Measurements from ENCODE around the gene POMGNT1. TPM values are rescaled to one million over a fixed set of nuclear protein-coding genes. Genes with fewer than 3 reads are reported as not detected.

POMGNT1 gene
- total RNA-seq, 1 donor, result 6.7 TPM

GRCh38 chr1:46194641-46195193 lies 3.5 kb downstream of the POMGNT1 start:
- Histone ChIP-seq H3K27me3 (ENCODE audit: insufficient read depth, low read length) (no peaks in the 10 kb centered on the region), H3K9me3 (ENCODE audit: low read depth, low read length) (no peaks in the 10 kb centered on the region), H3K4me1 (ENCODE audit: insufficient read depth, low read length) (peaks cover 21% of the 10 kb centered on the region), H3K4me3 (ENCODE audit: low read length) (no peak overlapping the region)

DNA sequence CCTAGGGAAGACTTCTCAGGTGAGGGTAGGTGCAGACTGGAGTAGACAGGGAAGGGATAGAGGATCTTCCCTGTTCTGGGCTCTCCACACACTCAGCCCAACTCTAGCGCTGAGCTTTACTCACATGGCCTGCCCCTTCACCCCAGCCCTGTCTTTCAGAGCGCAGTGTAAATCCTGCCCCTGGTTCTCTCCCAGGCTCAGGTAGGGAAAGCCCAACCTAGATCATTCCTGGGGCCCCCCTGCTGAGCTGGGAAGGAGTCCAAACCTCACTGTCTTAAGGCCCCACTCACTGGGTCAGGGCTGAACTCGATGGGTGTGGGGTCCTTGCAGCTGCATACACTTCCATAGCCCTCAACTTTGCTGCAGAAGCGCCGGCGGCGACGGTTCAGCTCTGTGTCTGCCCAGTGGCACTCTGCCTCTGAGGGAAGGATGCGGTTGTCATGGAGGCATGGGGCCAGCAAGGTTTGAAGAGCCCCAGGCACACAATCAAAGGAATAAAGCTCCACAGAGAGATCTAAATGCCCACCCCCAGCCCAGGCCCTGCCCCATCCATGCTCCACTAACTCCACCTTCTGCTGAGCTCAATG lies 4.2 kb downstream of the POMGNT1 start:
- H3K4me1 ChIP-seq (ENCODE audit: insufficient read depth, low read length), result peaks cover 21% of the 10 kb centered on the region
- no peak overlapping the region for H3K4me3 ChIP-seq (ENCODE audit: low read length)
- no peaks in the 10 kb centered on the region for H3K9me3 ChIP-seq (ENCODE audit: low read depth, low read length)
- no peaks in the 10 kb centered on the region for H3K27me3 ChIP-seq (ENCODE audit: insufficient read depth, low read length)

GRCh38 chr1:46193285-46193684 lies 4.9 kb downstream of the POMGNT1 start:
- H3K4me1 ChIP-seq (ENCODE audit: insufficient read depth, low read length), result peaks cover 15% of the 10 kb centered on the region
- no peaks in the 10 kb centered on the region for H3K9me3 ChIP-seq (ENCODE audit: low read depth, low read length)
- no peak overlapping the region for H3K4me3 ChIP-seq (ENCODE audit: low read length)
- H3K27me3 ChIP-seq (ENCODE audit: insufficient read depth, low read length), result no peaks in the 10 kb centered on the region

GRCh38 chr1:46192171-46192570 lies 6.1 kb downstream of the POMGNT1 start:
- Histone ChIP-seq H3K4me3 (ENCODE audit: low read length) (no peak overlapping the region), H3K27me3 (ENCODE audit: insufficient read depth, low read length) (no peaks in the 10 kb centered on the region), H3K4me1 (ENCODE audit: insufficient read depth, low read length) (peaks cover 6% of the 10 kb centered on the region), H3K9me3 (ENCODE audit: low read depth, low read length) (no peaks in the 10 kb centered on the region)

- Histone ChIP-seq H3K27me3 (ENCODE audit: insufficient read depth, low read length) (no peaks in the 10 kb centered on the region), H3K4me3 (ENCODE audit: low read length) (no peak overlapping the region), H3K4me1 (ENCODE audit: insufficient read depth, low read length) (no peaks in the 10 kb centered on the region), H3K9me3 (ENCODE audit: low read depth, low read length) (no peaks in the 10 kb centered on the region)
Observed at GRCh38 chr1:46191033-46191701, 7.1 kb downstream of the POMGNT1 start.

DNA sequence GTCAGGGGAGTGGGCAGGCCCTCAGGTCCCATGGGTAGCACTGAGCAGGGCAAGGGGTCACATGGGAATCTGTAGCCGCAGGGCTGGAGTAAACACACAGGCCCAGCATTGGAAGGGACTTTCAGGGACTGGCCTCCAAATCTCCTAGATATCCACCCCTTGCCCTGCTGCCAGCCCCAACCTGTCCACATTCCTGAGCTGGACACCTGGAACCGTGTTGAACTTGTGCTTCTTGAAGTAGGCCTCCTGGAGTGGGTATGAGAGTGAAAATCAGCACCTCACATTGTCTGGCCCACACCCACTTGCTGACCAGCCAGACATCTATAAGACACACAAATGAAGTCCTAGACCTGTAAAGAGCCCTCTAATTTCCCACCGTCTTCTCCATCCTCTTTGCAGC lies 7.7 kb downstream of the POMGNT1 start:
- Histone ChIP-seq H3K27me3 (ENCODE audit: insufficient read depth, low read length) (no peaks in the 10 kb centered on the region), H3K9me3 (ENCODE audit: low read depth, low read length) (no peaks in the 10 kb centered on the region), H3K4me1 (ENCODE audit: insufficient read depth, low read length) (no peaks in the 10 kb centered on the region), H3K4me3 (ENCODE audit: low read length) (no peak overlapping the region)

DNA sequence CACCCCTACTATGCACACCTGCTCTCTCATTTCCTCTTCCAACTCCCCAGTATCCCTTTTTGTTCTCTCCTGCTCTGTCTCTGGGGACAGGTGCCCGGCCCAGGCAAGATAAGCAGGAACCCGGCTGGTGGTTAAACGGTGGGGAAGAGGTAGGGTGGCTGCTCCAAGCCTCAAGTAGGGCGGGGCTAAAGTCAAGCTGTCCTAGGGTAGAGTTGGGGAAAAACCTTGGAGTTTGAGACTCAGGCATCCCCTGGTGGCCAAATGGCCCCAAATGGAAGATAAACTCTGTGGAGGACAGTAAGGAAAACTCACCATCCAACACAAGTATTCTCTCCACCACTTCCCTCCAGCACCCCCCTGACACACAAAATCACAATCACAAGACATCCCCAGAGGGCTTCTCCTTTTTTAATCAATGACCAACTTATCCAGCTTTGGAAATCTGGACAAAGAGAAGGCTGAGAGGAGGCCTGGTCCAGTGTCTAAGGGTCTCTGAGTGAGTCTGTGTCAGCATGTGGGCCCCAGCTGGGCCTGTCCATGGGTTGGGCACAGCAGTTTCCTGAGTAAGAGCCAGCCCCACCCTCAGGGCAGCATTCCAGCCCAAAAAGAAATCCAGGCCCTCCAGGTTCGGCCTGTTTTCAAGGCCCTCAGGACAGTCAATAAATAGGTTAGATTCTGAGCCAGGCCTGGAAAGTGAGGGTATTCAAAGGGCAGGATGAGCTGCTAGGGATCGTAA lies 9.8 kb downstream of the POMGNT1 start:
- Histone ChIP-seq H3K27me3 (ENCODE audit: insufficient read depth, low read length) (no peaks in the 10 kb centered on the region), H3K4me1 (ENCODE audit: insufficient read depth, low read length) (peaks cover 11% of the 10 kb centered on the region), H3K9me3 (ENCODE audit: low read depth, low read length) (no peaks in the 10 kb centered on the region), H3K4me3 (ENCODE audit: low read length) (no peak overlapping the region)

- Histone ChIP-seq H3K27me3 (ENCODE audit: insufficient read depth, low read length) (no peaks in the 10 kb centered on the region), H3K4me3 (ENCODE audit: low read length) (no peak overlapping the region), H3K9me3 (ENCODE audit: low read depth, low read length) (no peaks in the 10 kb centered on the region), H3K4me1 (ENCODE audit: insufficient read depth, low read length) (peaks cover 11% of the 10 kb centered on the region)
Observed at GRCh38 chr1:46187106-46187869, 10.9 kb downstream of the POMGNT1 start.

DNA sequence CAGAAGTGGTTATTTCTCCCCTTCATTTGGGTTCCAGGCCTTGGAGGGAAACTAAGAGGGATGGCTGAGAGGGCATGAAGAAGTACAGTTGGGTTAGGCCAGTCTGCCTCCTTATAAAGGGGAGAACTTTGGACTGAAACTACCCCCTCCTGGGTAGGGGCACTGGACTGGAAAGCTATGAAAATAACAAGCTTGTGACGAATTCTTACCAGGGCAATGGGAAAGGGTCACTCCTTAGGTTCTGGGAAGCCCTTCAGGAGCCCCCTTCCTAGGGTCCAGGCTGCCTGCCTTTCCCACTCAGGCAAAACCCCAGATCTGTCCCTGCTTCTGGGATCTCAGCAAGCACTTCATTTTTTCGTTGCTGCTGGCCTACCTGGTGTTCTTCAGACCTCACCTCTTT lies 12.2 kb downstream of the POMGNT1 start:
- no peaks in the 10 kb centered on the region for H3K27me3 ChIP-seq (ENCODE audit: insufficient read depth, low read length)

GRCh38 chr1:46184920-46185658 lies 13.1 kb downstream of the POMGNT1 start:
- H3K9me3 ChIP-seq (ENCODE audit: low read depth, low read length), result no peaks in the 10 kb centered on the region
- peaks cover 11% of the 10 kb centered on the region for H3K4me1 ChIP-seq (ENCODE audit: insufficient read depth, low read length)
- H3K4me3 ChIP-seq (ENCODE audit: low read length), result no peak overlapping the region
- H3K27me3 ChIP-seq (ENCODE audit: insufficient read depth, low read length), result no peaks in the 10 kb centered on the region

More for the DNA sequence above, 12.2 kb downstream of the POMGNT1 start:
- Histone ChIP-seq H3K4me3 (ENCODE audit: low read length) (no peak overlapping the region), H3K9me3 (ENCODE audit: low read depth, low read length) (no peaks in the 10 kb centered on the region), H3K4me1 (ENCODE audit: insufficient read depth, low read length) (peaks cover 11% of the 10 kb centered on the region)

DNA sequence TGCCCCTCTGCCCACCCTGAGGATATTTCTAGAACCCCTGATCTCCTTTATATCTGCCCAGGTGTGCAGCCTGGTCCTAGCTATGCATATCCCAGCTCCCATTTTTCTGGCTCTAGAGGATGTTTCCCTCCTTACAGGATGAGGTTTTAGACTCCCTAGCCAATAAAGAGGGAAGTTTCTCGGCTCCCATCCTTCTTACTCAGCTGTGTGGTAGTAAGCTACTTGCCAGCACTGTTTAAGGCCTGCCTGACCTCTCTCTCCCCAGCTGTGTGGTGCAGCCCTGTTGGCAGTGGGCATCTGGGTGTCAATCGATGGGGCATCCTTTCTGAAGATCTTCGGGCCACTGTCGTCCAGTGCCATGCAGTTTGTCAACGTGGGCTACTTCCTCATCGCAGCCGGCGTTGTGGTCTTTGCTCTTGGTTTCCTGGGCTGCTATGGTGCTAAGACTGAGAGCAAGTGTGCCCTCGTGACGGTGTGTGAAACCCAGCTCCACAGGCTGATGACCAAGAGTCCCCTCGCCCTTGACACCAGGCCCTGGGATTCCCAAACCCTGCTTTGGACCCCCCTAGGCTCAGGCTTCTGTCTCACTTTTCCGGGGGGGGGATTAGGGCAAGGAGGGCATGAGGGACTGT lies 14.2 kb downstream of the POMGNT1 start:
- peaks cover 17% of the 10 kb centered on the region for H3K4me1 ChIP-seq (ENCODE audit: insufficient read depth, low read length)
- no peaks in the 10 kb centered on the region for H3K27me3 ChIP-seq (ENCODE audit: insufficient read depth, low read length)
- no peaks in the 10 kb centered on the region for H3K9me3 ChIP-seq (ENCODE audit: low read depth, low read length)
- H3K4me3 ChIP-seq (ENCODE audit: low read length), result no peak overlapping the region

GRCh38 chr1:46183079-46183847 lies 15.0 kb downstream of the POMGNT1 start:
- Histone ChIP-seq H3K4me1 (ENCODE audit: insufficient read depth, low read length) (peaks cover 17% of the 10 kb centered on the region), H3K4me3 (ENCODE audit: low read length) (no peak overlapping the region), H3K27me3 (ENCODE audit: insufficient read depth, low read length) (no peaks in the 10 kb centered on the region), H3K9me3 (ENCODE audit: low read depth, low read length) (no peaks in the 10 kb centered on the region)

All from mononuclear cell (primary cell).